Left lung (tissue), 10 donors: ENCODE results near the gene NAIF1. TPM values are rescaled to one million over a fixed set of nuclear protein-coding genes. Genes with fewer than 3 reads are reported as not detected.
"Not testable (repeated sequence)": the region's sequence is repeated elsewhere in the genome, so short reads cannot be mapped to it uniquely, and the experiment has no call there.

Experiments used
- ATAC-seq: fragments of 200-7000 bp; cut with Tn5 transposase; one replicate; pipeline ENCODE4 v1.9.1; 2020; ENCODE audit warnings: moderate library complexity
- DNase-seq, 4 donors: peaks; one replicate each; pipeline ENCODE4 v3.0.0-alpha.2; 2013 to 2020
- H3K27ac ChIP-seq, 2 donors: fragments of 200-600 bp; sonication (generic) in 1 of 2; one replicate each; pipeline versions ENCODE4 v1.5.0 to v1.8.0; 2020 to 2021
- H3K27me3 ChIP-seq, 2 donors: fragments of 200-600 bp; sonication (generic) in 1 of 2; one replicate each; pipeline versions ENCODE4 v1.5.0 to v1.8.0; 2020 to 2021
- H3K36me3 ChIP-seq, 2 donors: fragments of 200-600 bp; sonication (generic) in 1 of 2; one replicate each; pipeline versions ENCODE4 v1.5.0 to v1.8.0; 2020 to 2021
- H3K4me1 ChIP-seq, 2 donors: fragments of 200-600 bp; one replicate each; pipeline ENCODE4 v1.8.0; 2021
- H3K4me3 ChIP-seq, 2 donors: fragments of 200-600 bp; sonication (generic) in 1 of 2; one replicate each; pipeline versions ENCODE4 v1.5.0 to v1.8.0; 2020 to 2021; ENCODE audit warnings: mild to moderate bottlenecking in 1 of 2
- H3K9me3 ChIP-seq, 2 donors: fragments of 200-600 bp; sonication (generic) in 1 of 2; one replicate each; pipeline versions ENCODE4 v1.5.0 to v1.8.0; 2020 to 2021
- intact Hi-C, 2 donors: fragments of 100-400 bp; cut with DNase I; formaldehyde crosslinking; loops; one replicate each; pipeline versions ENCODE4 v1.11.2 to v1.14.2; 2022
- polyA plus RNA-seq, 6 donors: library from polyadenylated mRNA; unstranded; fragments of 120-200 nt; gene quantifications; one replicate each; pipeline ENCODE4 v1.2.1, GENCODE V29; 2013; ENCODE audit not compliant: insufficient read length in 6 of 6
- total RNA-seq, 2 donors: library from RNA; stranded (reverse); fragmentation: NEBNext Ultra II Directional; extraction: Animal tissue kit (Norgen Biotek cat#: 25700); gene quantifications; one replicate each; pipeline ENCODE4 v1.2.1, GENCODE V29; 2021
- TF ChIP-seq, protein P1 (sequence below), 2 donors: fragments of 200-600 bp; sonication (generic) in 1 of 2; IDR thresholded peaks; one replicate each; pipeline versions ENCODE4 v1.5.0 to v1.8.0; 2021; ENCODE audit warnings: antibody characterized with exemption in 2 of 2
- donor health status: DM: no; HTN: yes; CAD: no.
- donor health status: DM: no; HTN: no; CAD: no.

The NAIF1 gene
- total and polyA plus RNA-seq, 8 donors, result 7.7 to 11.5 (median 9.4) TPM

DNA sequence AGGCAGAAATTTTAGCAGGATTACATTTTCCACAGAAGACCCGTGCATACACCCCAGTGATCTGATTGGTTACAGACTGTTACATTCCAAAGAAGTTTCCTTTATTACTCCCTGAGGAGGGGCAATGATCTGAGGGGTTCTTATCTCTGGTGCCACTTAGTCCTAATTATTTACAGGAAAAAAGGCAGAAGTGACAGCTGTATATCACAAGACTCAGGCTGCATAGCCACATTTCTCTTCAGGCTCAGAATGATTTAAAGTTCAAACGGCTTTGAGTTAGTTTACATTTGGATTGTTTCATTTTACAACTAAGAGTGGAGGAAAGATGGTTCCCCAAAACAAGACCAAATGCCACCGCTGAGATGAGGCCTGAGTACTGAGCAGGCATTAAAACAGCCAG, 17.3 kb downstream of the NAIF1 start:
- TF ChIP-seq, protein P1, sequence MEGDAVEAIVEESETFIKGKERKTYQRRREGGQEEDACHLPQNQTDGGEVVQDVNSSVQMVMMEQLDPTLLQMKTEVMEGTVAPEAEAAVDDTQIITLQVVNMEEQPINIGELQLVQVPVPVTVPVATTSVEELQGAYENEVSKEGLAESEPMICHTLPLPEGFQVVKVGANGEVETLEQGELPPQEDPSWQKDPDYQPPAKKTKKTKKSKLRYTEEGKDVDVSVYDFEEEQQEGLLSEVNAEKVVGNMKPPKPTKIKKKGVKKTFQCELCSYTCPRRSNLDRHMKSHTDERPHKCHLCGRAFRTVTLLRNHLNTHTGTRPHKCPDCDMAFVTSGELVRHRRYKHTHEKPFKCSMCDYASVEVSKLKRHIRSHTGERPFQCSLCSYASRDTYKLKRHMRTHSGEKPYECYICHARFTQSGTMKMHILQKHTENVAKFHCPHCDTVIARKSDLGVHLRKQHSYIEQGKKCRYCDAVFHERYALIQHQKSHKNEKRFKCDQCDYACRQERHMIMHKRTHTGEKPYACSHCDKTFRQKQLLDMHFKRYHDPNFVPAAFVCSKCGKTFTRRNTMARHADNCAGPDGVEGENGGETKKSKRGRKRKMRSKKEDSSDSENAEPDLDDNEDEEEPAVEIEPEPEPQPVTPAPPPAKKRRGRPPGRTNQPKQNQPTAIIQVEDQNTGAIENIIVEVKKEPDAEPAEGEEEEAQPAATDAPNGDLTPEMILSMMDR (IDR thresholded peaks at IDR 0.05), result no peak
- Histone ChIP-seq H3K4me1 (peaks cover 4 to 22% of the 10 kb centered on the region in 2 donors), H3K27me3 (no peaks in the 10 kb centered on the region), H3K27ac (peak overlapping the region in 1 of 2 donors; percentile 18), H3K9me3 (no peaks in the 10 kb centered on the region), H3K36me3 (no peaks in the 10 kb centered on the region), H3K4me3 (no peak overlapping the region)
- DNase-seq (no peak), ATAC-seq (no peak)
- intact Hi-C loops, result no loop called here

DNA sequence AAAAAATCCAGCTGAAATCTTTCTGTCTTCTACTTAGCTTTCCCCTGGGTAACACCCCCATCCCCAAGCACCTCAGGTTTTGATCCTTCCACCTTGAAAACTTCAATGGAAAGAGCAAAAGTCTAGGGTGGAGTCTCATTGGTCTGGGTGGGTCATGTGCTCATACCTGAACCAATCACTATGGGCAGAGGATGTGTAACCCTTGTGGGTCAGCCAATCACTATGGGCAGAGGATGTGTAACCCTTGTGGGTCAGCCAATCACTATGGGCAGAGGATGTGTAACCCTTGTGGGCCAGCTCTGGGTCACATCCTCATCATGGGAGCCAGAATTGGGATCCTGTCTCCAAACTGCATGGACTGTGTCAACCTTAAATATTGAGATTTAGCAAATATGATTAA, 18.5 kb downstream of the NAIF1 start:
- no peak overlapping the region for H3K27ac ChIP-seq
- no peaks in the 10 kb centered on the region for H3K27me3 ChIP-seq
- ATAC-seq, result no peak
- no peaks in the 10 kb centered on the region for H3K9me3 ChIP-seq
- no peak overlapping the region for H3K4me3 ChIP-seq
- peaks cover 0 to 10% of the 10 kb centered on the region in 2 donors for H3K4me1 ChIP-seq
- DNase-seq, result no peak
- no peaks in the 10 kb centered on the region for H3K36me3 ChIP-seq
- TF ChIP-seq, protein P1 (IDR thresholded peaks at IDR 0.05), result no peak
- intact Hi-C loops, result no loop called here

DNA sequence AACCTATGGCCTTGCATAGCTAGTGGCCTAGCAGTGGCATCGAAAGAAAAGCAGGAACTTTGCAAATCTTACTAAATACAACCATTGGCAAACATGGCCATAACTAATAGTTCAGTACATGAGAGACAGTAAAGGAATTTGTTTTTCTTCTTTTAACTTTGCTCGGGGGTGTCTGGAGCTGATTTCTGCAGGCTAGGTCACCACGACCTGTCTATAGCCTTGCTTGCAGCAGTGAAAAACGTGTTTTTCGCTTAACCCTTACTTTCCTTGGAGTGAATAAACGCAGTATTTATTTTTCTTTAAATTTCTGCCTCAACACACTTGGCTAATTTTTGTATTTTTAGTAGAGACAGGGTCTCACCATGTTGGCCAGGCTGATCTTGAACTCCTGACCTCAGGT, 19.9 kb downstream of the NAIF1 start:
- TF ChIP-seq, protein P1 (IDR thresholded peaks at IDR 0.05), result no peak
- intact Hi-C loops, result no loop called here
- Histone ChIP-seq H3K27me3 (no peaks in the 10 kb centered on the region), H3K4me1 (no peaks in the 10 kb centered on the region), H3K27ac (no peak overlapping the region), H3K4me3 (no peak overlapping the region), H3K9me3 (no peaks in the 10 kb centered on the region), H3K36me3 (no peaks in the 10 kb centered on the region)
- no peak for DNase-seq
- no peak for ATAC-seq

DNA sequence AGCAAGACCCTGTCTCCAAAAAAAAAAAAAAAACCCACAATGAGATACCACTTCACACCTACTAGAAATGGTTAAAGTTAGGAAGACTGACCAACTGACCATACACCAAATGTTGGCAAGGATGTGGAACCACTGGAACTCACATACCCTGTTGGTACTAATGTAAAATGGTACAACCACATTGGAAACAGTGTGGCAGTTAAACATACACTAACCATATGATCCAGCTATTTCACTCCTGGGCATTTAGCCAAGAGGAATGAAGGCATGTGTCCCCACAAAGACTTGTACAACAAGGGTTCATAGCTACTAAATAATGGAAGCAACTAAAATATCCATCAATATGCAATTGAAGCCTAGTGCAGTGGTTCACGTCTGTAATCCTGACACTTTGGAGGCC, 21.3 kb downstream of the NAIF1 start:
- intact Hi-C loops, result no loop called here
- TF ChIP-seq, protein P1 (IDR thresholded peaks at IDR 0.05), result no peak
- ATAC-seq (no peak), DNase-seq (peak in 1 of 4 donors; percentile 42)
- H3K9me3 ChIP-seq, result no peaks in the 10 kb centered on the region
- H3K4me3 ChIP-seq, result no peak overlapping the region
- H3K4me1 ChIP-seq, result no peaks in the 10 kb centered on the region
- no peak overlapping the region for H3K27ac ChIP-seq
- H3K27me3 ChIP-seq, result no peaks in the 10 kb centered on the region
- H3K36me3 ChIP-seq, result no peaks in the 10 kb centered on the region

DNA sequence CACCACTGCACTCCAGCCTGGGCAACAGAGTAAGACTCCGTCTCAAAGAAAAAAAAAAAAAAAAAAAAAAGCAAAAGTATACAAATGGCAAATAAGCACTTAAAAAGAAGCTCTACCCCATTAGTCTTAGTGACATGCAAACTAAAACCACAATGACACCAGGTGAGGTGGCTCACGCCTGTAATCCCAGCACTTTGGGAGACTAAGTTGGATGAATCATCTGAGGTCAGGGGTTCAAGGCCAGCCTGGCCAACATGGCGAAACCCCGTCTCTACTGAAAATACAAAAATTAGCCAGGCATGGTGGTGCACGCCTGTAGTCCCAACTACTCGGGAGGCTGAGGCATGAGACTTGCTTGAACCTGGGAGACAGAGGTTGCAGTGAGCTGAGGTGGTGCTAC, 21.7 kb downstream of the NAIF1 start:
- intact Hi-C loops, H3K27ac ChIP-seq, H3K36me3 ChIP-seq, H3K4me1 ChIP-seq, DNase-seq, ATAC-seq, H3K27me3 ChIP-seq, H3K4me3 ChIP-seq, H3K9me3 ChIP-seq: not testable (repeated sequence)

DNA sequence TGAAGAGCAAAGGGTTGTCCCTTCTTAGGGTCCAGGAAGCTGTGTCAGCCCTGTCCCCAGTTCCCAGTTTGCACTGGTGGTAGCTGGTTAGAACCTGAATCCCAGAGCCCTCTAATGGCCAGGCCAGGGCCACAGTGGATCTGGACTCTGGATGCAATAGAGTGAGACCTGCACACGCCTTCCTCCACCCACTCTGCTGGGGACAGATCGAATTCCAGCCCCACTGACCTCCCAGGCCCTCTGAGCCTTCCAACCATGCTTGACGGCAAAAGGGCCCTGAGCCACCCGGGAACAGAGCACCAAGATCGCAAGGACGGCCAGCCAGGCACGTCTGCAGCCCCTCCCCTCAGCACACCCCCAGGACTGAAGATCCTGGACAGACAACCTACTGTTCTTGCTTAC, 23.7 kb downstream of the NAIF1 start:
- H3K4me3 ChIP-seq, result no peak overlapping the region
- H3K4me1 ChIP-seq, result no peaks in the 10 kb centered on the region
- no peaks in the 10 kb centered on the region for H3K9me3 ChIP-seq
- DNase-seq, result no peak
- no peaks in the 10 kb centered on the region for H3K27me3 ChIP-seq
- no peak for ATAC-seq
- H3K27ac ChIP-seq, result no peak overlapping the region
- H3K36me3 ChIP-seq, result no peaks in the 10 kb centered on the region
- TF ChIP-seq, protein P1 (IDR thresholded peaks at IDR 0.05), result no peak
- intact Hi-C loops, result no loop called here
